ENCODE results near the gene CD300H.
"Not testable (repeated sequence)": the region's sequence is repeated elsewhere in the genome, so short reads cannot be mapped to it uniquely, and the experiment has no call there.

CD300H gene

DNA sequence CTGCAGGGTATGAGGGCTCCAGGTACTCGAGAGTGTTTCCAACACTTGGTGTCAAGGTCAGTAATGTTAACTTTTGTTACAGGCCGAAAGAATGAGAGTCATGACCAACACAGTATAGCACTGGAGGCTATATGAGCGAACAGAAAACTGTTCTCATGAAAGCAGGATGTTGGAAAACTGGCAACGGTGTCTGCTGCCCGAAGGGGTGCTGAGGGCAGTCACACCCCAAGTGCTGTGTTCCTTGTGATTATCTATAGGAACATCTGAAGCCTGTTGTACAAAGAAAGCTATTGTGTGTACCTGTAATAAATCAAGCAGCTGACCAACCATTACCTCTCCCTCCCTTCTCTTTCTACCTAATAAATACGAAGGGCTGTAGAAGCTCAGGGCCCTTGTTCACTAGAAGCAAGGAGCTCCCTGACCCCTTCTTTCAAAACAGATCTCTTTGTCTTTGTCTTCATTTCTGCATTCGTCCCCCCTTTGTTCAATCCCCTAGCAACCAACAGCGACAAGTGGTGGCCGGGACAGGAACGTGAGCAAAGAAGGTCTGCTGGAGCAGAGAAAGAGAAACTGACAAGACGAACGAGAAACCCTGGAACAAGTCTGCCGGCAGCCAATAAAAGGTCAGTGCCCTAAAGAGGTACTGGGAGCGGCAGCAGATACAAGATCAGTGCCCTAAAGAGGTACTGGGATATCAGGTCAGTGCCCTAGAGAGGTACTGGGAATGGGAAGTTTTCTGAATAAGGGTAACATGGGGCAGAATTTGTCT lies 17.2 kb upstream of the CD300H start:
- no peak for DNase-seq

DNA sequence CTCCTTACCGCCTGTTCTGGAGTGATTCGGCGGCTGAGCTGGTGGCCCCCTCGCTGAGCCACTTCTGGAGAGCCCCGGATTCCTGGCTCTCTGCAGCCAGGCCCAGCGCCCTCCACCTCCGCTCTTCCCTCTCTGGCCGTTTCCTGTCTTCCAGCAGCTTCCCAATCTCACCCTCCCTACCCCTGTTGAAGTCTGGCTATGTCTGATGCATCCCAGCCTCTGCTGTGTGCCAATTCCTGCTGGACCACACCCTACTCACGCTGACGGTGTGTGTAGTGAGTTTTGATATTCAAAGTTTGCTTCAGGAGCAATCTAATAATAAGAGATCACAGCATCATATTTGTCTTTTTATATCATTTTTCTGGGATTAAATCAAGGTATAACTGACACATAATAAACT lies 15.3 kb upstream of the CD300H start:
- DNase-seq, result no peak

DNA sequence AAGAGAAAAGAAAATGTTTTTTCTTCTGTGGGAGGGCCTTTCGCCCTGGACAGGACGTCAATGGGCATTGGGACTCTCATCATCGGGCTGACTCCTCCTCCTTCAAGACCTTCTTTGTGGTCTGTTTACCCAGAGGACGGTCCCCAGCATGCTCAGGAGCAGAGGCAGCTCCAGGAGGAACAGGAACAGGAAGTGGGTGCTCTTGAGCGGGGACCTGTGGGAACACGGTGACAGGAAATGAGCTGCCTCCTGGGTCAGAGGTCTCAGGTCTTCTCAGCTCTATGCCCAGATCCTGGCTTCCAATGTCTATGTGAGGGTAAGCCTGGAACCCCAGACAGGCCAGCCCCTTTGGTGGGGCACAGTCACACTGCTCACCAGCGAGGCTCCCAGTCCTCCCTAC lies 12.6 kb upstream of the CD300H start:
- no peak for DNase-seq

DNA sequence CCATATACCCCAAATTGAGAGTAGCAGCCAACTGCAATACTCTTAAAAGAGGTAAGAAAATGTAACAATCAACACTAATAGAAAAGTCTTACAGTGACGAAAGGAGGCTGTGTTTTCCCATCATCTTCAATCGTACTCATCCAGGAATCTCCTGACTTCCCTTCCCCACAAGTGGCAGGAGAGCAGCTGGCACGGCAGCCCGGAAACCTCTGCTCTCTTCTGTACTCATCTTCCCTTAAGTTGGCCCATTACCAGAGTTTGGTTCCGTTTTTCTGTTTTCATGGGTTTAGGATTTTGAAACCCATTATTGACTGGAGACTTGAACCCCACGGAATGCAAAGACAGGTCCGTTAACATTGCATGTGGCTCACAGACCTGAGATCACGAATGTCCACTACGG lies 11.7 kb upstream of the CD300H start:
- no peak for DNase-seq

DNA sequence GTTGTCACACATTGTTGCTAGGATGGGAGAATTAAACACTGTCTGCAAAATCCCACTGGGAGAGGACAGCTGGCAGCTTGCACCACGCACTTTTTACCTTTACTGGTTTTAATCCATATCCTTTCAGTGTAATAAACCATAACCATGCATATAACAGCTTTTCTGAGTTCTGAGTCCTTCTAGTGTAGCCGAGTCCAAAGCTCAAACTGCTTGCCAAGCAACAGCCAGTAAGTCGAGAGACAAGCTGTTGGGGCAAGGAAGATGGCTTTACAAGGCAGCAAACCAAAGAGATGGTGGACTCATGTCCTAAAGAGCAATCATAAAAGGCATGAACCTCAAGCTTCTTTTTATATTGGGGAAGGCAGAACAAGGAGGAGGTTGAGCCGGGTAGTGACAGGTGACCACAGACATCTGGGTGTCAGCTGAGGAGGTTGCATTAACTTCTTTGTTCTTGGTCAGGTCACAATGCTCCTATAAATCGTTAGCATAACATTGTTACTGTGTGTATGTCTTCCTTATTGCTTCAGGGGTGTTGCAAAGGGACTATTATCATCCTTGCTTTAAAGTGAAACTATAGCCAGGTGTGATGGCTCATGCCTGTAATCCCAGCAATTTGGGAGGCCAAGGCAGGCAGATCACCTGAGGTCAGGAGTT lies 7.3 kb upstream of the CD300H start:
- no peak for DNase-seq

DNA sequence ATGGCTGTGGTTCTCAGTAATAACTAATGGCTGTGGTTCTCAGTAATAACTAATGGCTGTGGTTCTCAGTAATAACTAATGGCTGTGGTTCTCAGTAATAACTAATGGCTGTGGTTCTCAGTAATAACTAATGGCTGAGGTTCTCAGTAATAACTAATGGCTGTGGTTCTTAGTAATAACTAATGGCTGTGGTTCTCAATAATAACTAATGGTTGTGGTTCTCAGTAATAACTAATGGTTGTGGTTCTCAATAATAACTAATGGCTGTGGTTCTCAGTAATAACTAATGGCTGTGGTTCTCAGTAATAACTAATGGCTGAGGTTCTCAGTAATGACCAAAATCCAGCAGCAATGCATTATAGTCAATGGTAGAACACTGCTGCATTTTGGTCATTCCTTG lies 6.3 kb upstream of the CD300H start:
- DNase-seq, result not testable (repeated sequence)

DNA sequence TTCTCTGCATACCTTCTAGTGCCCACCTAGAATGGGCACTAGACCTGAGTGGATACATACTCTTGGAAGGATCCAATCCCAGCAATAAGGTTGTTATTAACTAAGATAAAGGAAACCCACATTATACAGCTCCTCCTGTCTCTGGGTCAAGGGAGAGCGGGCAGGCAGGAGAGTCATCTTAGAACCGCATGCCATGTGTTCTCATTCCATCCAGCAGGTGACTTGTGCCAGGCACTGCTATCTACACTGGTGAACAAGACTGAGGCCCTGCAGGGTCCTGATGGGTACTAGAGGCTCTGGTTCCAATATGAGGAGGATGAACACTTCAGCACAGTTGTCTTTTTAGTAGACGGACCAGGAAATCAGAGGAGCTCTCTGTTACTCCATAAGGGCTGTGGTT lies 5.9 kb upstream of the CD300H start:
- no peak for DNase-seq

DNA sequence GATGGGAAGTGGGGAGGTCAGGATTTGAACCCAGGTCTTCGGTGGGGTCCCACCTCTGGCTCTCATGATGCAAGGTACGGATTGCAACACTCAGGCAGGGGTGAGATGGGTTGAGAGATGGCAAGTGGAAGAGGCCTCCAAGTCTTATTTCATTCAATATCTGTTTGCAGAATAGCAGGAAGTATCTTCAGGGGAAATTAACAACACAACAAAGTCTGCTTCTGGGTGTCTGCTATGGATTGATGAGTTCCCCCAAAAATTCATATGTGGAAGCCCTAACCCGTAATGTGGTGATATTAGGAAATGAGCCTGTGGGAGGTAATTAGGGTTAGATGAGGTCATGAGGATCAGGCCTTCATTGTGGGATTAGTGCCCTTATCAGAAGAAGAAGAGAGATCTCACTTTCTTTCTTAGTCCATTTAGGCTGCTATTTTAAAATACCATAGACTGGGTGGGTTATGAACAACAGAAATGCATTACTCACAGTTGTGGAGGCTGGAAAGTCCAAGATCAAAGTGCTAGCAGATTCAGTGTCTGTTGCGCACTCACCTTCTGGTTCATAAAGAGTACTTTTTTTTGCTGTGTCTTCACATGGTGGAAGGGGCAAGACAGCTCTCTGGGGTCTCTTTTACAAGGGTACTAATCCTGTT lies 4.4 kb upstream of the CD300H start:
- no peak for DNase-seq

DNA sequence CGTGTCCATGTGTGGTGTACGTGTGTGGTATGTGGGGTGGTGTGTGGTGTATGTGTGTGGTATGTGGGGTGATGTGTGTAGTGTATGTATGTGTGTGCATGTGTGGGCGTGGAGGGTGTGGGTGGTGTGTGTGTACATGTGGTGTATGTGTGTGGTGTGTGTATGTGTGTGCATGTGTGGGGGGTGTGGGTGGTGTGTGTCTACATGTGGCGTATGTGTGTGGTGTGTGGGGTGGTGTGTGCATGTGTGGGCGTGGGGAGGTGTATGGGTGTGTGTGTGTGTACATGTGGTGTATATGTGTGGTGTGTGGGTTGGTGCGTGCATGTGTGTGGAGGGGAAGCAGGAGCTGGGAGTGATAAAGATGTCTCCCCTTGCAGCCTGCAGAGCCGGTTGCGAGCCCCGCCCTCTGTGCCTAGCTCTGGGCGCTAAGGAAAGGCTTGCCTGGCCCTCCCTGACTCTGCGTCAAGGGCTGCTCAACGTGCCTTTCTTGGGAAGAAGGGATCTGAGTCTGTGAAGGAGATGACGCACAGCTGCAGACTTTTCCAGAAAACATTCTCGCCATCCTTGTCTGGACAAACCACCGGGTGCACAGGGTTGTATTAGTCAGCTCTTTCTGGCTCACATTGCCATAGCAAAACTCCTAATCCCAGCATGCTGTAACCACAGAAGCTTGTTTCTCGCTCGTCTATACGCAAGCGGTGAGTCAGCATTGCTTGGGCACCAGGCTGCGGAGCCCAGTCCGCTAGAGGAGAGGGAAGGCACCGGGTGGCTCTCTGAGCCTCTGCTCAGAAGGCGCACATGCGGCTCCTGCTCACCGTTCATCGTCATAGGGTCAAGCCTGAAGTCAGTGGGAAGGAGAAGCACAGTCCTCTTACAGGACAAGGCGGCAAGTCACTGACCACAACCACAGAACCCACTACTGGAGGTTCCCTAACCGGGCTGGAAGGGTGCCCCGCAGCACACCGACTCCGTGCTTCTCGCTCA lies 2.0 kb upstream of the CD300H start:
- DNase-seq, result peak; percentile 81

DNA sequence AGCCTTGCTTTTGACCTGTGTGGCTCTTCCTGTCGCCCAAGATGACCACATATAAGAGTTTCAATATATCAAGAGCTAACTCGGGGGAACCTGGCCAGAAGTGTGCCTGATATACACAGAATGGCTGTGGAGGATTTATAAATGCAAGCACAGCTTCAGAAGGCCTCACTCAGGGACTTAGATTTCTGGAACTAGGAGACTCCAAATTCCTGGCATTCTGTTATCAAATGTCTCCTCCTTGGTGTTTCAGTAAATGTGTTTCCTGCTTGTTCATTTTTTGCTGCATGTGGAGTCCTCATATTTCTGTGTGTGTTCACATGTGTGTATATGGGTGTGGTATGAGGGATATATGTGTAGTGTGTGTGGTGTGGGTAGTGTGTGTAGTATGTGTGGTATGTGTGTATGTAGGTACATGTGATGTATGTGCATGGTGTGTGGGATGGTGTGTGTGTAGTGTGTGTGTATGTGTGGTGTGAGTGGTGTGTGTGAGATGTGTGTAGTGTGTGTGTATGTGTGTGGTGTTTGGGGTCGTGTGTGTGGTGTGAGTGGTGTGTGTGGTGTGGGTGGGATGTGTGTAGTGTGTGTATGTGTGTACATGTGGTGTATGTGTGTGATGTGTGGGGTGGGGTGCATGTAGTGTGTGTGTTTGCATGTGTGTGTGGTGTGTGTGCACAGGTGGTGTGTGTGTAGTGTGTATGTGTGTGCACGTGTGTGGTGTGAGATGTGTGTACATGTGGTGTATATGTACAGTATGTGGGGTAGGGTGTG lies 981 bp upstream of the CD300H start:
- no peak for DNase-seq

DNA sequence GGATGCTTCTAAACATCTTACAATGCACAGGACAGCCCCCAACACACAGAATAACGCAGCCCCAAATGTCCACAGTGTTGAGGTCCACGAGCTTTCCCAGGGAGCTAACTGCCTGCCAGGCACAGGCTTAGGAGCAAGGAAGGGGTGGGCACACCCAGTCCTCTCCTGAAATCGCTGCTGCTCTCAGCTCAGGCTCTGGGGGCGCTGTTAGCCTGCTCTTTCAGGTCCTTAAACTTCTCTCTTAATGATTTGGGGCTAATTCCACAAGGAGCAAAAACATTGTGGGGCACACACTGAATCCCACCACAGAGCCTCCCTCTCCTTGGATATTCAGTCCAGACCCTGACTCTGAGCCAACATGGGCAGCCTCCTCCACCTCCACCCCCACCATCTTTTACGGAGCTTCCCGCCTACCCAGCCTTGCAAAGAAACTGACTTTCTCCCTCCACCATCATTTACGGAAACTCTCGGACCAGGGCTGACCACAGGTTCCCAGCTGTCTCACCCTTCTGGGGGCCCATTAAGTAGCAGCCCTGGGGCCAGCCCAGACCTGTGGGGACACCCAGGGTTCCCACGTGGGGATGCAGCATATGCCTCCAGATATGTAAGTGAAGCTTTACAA lies 1.1 kb downstream of the CD300H start:
- DNase-seq, result no peak

DNA sequence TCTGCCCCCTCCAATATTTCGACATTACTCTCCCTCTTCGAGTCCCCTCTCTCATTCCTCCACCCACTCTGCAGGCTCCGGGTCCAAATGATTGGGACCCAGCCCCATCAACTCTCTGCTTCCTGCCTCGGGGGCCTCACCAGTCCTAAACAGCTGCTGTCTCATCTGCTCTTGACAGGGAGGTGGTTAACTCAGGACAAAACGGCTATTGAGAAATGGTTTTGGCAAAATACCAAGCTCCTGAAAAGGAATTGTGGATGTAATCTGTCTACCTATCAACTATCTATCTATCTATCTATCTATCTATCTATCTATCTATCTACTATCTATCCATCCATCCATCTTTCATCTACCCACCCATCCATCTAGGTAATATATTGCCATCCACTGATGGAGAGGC lies 2.2 kb downstream of the CD300H start:
- no peak for DNase-seq

DNA sequence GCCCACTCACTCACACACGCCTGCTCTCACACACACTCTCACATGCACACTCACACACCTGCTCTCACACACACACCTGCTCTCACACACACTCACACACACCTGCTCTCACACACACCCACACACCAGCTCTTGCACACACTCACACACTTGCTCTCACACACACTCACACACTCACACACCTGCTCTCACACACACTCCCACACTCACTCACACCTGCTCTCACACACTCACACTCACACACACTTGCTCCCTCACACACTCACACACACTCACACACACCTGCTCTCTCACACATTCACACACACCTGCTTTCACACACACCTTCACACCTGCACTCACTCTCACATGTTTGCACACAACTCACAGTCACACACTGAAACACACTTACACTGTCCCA lies 4.0 kb downstream of the CD300H start:
- DNase-seq, result no peak

DNA sequence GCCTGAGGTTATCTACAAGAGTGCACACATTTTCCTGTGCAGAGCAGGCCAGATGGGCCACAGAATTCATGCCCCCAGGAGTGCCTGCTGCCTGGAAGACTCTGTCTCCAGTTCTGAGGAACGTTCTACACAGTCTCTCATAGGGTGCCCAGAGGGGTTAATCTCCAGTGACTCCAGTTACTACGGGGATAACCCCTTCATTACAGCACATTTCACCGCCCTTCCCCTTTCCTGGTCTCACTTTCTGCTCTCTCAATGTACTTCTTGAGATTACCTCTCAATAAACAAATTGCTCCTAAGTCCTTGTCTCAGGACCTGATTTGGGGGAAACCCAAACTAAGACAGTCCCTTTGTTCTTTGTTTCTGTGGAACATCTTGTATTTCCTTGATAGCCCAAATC lies 5.7 kb downstream of the CD300H start:
- DNase-seq, result no peak

DNA sequence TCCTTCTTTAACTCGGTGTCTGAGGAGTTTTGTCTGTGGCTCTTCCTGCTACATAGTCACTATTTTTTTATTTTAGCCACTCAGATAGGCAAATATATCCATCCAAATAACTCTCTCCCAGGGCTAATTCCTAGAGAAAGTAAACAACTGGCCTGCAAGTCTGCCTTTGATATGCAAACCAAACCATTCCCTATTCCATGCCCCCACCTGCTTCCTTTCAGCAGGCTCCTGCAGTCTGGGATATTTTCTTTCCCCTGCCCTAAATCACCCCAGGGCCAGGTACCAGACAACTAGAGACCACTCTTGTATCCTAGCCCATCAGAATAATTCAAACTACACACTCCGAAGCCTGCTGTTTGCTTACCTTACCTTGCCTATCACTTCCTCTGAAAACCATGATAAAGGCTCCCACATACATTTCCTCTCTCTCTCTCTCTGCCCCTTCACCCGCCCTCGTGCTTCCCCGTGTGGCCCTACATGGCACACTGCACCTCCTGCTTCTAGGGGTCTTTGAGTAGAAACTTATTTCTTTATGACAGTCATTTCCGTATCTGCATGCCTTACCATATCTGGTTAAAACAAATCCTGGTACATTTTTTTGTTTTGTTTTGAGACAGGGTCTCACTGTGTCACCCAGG lies 8.3 kb downstream of the CD300H start:
- DNase-seq, result no peak

DNA sequence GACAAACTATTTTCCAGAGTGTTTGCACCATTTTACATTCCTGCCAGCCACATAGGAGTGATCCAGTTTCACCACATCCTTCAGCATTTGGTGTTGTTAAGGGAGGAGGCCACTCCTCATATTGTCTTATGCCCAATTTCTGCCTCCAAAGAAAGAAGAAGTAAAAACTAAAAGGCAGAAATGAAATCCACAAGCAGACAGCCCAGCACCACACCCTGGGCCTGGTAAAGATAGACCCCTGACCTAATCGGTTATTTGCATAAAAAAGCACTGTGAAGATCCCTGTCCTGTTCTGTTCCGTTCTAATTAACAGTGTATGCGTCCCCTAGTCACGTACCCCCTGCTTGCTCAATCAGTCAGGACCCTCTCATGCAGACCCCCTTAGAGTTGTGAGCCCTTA lies 8.9 kb downstream of the CD300H start:
- DNase-seq, result not testable (repeated sequence)

DNA sequence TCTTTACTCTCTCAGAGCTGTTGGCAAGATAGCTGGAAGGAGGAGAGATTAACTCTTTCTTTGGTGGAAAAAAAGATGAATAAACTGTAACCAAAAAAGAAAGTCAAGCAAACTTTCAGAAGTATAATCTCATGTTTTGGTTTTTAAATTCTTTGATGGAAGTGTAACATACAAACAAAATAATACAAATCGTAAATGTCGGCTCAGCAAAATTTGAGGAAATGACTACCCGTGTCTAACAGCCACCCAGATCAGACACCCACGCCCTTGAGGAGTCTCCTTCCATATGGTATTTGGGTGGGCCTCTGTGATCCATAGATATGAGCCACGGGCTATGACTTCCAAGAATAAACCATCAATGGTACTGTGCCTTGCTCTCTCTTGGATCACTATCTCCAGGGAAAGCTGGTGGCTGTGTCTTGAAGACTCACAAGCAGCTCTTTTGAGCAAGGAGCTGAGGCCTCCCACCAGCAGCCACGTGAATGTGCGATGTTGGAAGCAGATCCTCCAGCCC lies 11.8 kb downstream of the CD300H start:
- no peak for DNase-seq

DNA sequence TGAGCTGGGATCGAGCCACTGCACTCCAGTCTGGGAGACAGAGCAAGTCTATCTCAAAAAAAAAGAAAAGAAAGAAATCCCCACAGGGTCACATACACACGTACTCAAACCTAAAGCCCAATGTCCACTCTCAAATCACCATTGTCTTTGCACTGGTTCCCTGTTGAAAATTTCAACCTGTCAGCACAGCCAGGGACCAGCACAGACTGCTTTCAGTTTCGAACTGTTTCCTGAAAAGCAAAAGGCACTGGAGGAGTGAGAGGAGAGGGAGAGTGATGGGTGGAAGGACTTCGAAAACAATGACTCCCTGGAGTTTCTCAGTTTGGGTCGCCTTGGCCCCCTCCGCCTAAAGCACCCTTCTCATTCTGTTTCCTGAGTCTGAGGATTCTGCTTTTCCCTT lies 12.4 kb downstream of the CD300H start:
- no peak for DNase-seq

DNA sequence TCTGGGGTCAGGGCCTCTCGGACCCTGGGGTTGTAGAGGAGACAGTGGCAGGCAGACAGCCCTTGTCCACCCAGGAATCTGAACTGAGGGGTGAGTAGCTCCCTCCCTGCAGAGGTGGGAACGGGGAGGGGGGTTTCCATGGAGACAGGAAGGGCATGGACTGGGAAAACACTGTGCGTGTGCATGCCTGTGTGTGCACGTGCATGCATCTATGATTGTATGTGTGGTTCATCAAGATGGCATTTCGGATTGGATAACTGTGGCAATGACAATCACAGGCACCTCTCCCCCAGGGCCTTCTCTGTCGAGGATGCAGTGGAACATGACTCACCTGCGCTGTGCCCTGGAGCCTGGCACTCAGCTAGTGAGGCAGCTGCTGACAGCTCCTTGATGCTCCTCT lies 15.3 kb downstream of the CD300H start:
- DNase-seq, result no peak

DNA sequence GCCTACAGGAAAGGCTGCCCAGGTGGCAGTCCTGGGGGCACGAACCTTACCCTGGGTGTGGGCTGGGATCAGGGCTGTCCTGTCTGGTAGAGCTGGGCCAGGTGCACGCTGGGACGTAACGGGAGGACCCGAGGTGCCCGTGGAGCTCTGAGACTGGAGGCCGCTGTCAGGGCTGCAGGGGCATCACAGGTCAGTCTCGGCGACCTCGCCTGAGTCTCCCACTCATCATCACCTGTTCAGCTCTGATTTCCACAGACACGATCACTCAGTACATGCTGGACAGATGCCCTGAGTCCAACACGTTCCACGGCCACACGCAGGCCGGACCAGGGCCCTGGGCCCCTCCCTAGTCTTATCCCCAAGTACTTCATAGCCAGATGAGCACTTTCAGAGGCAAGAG lies 16.7 kb downstream of the CD300H start:
- DNase-seq, result no peak

DNA sequence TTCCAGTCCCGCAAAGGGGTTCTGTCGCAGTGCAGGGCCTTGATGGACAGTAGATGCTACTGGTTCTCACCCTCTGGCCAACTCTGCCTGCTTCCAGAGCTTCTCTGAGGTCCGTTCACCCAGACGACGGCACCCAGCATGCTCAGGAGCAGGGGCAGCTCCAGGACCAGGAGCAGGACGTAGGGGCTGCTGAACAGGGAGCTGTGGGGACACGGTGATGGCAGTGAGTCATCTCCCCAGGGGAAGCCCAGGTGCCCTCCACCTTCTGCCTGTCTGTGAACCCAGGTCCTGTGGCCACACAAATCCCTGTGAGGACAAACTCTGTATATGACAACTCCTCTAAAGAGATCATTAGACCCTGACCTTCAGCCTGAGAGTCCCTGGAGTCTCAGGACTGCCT lies 18.0 kb downstream of the CD300H start:
- no peak for DNase-seq
